Stimulated activated CD8-positive, alpha-beta memory T cell treated with anti-CD3 and anti-CD28 coated beads, Interleukin-12 subunit alpha, Interleukin-12 subunit beta, amount 100 ng/mL, for 24 hours (primary cell): ENCODE measurements around the gene ZNF71.
A peak's percentile ranks its signal among the peaks of the same experiment; 100 is the strongest.

Source experiments
- DNase-seq: peaks from one replicate; pipeline ENCODE4 v3.0.0-alpha.2; 2020; ENCODE audit errors: extremely low read depth

ZNF71 gene

GRCh38 chr19:56594783-56595547 is at the start of gene ZNF71:
Gene ZNF71 (plus strand): TSS chr19:56595302. CDS start chr19:56601559, 6,257 bp downstream.
- DNase-seq: peak; percentile 79

GRCh38 chr19:56547535-56547934 is 47.6 kb upstream of the ZNF71 start:
- DNase-seq: no peak

GRCh38 chr19:56554272-56554869 is 40.7 kb upstream of the ZNF71 start:
- DNase-seq: no peak

GRCh38 chr19:56562766-56563165 is 32.3 kb upstream of the ZNF71 start:
- DNase-seq: no peak

- DNase-seq: no peak
Observed at GRCh38 chr19:56566904-56567273, 28.2 kb upstream of the ZNF71 start.

- DNase-seq: peak; percentile 76
Observed at GRCh38 chr19:56567274-56568120, 27.6 kb upstream of the ZNF71 start, which contains the start of gene ZNF470. Gene ZNF470 (plus strand): TSS chr19:56567468. CDS start chr19:56570312, 2,844 bp downstream.

- no peak for DNase-seq
Observed at GRCh38 chr19:56572589-56572988, 22.5 kb upstream of the ZNF71 start.

- DNase-seq: no peak
Observed at GRCh38 chr19:56573914-56574313, 21.2 kb upstream of the ZNF71 start.

- no peak for DNase-seq
Observed at GRCh38 chr19:56577719-56578602, 17.1 kb upstream of the ZNF71 start.

GRCh38 chr19:56594446-56594782 is 688 bp upstream of the ZNF71 start:
- DNase-seq: no peak

GRCh38 chr19:56595548-56595899 is 422 bp downstream of the ZNF71 start:
- DNase-seq: no peak

- DNase-seq: no peak
Observed at GRCh38 chr19:56596676-56597075, 1.6 kb downstream of the ZNF71 start.

- DNase-seq: no peak
Observed at GRCh38 chr19:56597696-56598095, 2.6 kb downstream of the ZNF71 start.

- DNase-seq: no peak
Observed at GRCh38 chr19:56601375-56601774, 6.3 kb downstream of the ZNF71 start.

GRCh38 chr19:56603829-56604228 is 8.7 kb downstream of the ZNF71 start:
- no peak for DNase-seq

GRCh38 chr19:56608274-56608964 is 13.3 kb downstream of the ZNF71 start:
- no peak for DNase-seq

- DNase-seq: no peak
Observed at GRCh38 chr19:56611288-56611687, 16.2 kb downstream of the ZNF71 start.

- no peak for DNase-seq
Observed at GRCh38 chr19:56612737-56613136, 17.6 kb downstream of the ZNF71 start.

GRCh38 chr19:56613639-56614038 is 18.5 kb downstream of the ZNF71 start:
- no peak for DNase-seq

- DNase-seq: no peak
Observed at GRCh38 chr19:56617531-56617930, 22.4 kb downstream of the ZNF71 start.

GRCh38 chr19:56619121-56619520 is 24.0 kb downstream of the ZNF71 start:
- no peak for DNase-seq
